ENCODE data around the gene GUCY1A1.

The GUCY1A1 gene

GRCh38 chr4:155735496-155735895, 68.8 kb downstream of the GUCY1A1 start:
- DNase-seq (ENCODE audit: low spot score) = no peak
- TF ChIP-seq, protein P1, sequence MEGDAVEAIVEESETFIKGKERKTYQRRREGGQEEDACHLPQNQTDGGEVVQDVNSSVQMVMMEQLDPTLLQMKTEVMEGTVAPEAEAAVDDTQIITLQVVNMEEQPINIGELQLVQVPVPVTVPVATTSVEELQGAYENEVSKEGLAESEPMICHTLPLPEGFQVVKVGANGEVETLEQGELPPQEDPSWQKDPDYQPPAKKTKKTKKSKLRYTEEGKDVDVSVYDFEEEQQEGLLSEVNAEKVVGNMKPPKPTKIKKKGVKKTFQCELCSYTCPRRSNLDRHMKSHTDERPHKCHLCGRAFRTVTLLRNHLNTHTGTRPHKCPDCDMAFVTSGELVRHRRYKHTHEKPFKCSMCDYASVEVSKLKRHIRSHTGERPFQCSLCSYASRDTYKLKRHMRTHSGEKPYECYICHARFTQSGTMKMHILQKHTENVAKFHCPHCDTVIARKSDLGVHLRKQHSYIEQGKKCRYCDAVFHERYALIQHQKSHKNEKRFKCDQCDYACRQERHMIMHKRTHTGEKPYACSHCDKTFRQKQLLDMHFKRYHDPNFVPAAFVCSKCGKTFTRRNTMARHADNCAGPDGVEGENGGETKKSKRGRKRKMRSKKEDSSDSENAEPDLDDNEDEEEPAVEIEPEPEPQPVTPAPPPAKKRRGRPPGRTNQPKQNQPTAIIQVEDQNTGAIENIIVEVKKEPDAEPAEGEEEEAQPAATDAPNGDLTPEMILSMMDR (IDR thresholded peaks at IDR 0.05; ENCODE audit: extremely low read depth, missing control alignments) = no peak

- DNase-seq (ENCODE audit: low spot score) = no peak
- TF ChIP-seq, protein P1 (IDR thresholded peaks at IDR 0.05; ENCODE audit: extremely low read depth, missing control alignments) = no peak
These were observed 71.9 kb downstream of the GUCY1A1 start for GRCh38 chr4:155738548-155738947.

- no peak for DNase-seq (ENCODE audit: low spot score)
These were observed 74.9 kb downstream of the GUCY1A1 start for GRCh38 chr4:155741546-155741945.

GRCh38 chr4:155742310-155743015, 75.8 kb downstream of the GUCY1A1 start:
- no peak for DNase-seq (ENCODE audit: low spot score)
- TF ChIP-seq, protein P1 (IDR thresholded peaks at IDR 0.05; ENCODE audit: extremely low read depth, missing control alignments) = no peak

More at GRCh38 chr4:155741546-155741945, 74.9 kb downstream of the GUCY1A1 start:
- TF ChIP-seq, protein P1 (IDR thresholded peaks at IDR 0.05; ENCODE audit: extremely low read depth, missing control alignments) = no peak

DNA sequence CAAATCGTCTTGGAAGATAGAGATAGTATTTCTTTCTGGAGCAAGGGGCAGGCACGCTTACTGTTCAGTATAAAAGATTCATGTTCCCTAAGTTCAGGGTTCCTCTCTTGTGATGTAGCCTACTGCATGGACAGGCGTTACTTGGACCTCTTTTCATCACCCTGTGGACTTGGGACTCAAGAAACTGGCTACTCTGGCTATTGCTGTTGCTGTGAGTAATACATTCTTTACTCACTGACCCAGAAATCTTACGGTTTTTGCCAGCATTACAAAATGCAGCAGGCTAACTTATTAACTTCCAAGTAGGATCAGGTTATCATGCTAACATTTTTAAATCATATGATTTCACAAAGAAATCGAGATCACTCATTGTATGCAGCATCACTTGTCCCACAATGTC, 79.3 kb downstream of the GUCY1A1 start:
- TF ChIP-seq, protein P1 (IDR thresholded peaks at IDR 0.05; ENCODE audit: extremely low read depth, missing control alignments) = no peak
- DNase-seq (ENCODE audit: low spot score) = no peak

GRCh38 chr4:155748039-155748438, 81.4 kb downstream of the GUCY1A1 start:
- no peak for DNase-seq (ENCODE audit: low spot score)
- TF ChIP-seq, protein P1 (IDR thresholded peaks at IDR 0.05; ENCODE audit: extremely low read depth, missing control alignments) = no peak

- no peak for DNase-seq (ENCODE audit: low spot score)
- TF ChIP-seq, protein P1 (IDR thresholded peaks at IDR 0.05; ENCODE audit: extremely low read depth, missing control alignments) = no peak
These were observed 82.4 kb downstream of the GUCY1A1 start for GRCh38 chr4:155749041-155749440.
